ENCODE results near the gene CUBN.

CUBN gene

DNA sequence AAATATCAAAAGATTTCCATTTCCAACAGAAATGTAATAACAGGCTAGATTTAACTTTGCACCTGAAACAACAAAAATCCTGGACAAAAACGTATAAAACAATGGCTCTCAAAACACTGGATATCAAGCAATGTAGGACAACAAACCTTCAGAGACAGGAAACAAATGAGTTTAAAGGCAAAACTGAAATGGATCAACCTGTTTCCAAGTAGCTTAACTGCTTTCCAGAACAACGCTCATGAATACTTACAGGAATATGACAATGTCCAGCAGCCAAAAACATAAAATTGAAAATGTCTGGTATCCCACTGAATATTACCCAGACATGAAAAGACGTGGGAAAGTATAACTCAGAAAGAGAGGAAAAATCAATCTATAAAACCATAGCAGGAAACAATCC is 62.8 kb downstream of the CUBN start:
- no peak for DNase-seq

DNA sequence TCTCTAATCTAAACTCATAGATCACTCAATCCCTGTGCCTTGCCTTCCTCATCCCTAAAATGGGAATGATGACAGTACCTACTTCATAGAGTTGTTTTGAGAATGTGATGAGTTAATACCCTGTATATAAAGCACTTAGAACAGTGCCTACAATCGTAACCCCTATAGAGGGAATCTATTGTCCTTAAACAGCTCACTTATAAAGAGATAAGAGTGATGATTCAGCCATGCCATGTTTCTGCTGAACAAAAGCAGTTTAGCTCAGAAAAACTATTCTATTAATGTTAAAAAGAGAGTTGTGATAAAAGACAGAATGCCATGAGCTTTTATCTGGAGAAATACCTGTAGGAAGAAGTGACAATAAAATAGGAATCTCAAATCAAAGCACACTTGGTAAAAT is 63.6 kb downstream of the CUBN start:
- DNase-seq = no peak

DNA sequence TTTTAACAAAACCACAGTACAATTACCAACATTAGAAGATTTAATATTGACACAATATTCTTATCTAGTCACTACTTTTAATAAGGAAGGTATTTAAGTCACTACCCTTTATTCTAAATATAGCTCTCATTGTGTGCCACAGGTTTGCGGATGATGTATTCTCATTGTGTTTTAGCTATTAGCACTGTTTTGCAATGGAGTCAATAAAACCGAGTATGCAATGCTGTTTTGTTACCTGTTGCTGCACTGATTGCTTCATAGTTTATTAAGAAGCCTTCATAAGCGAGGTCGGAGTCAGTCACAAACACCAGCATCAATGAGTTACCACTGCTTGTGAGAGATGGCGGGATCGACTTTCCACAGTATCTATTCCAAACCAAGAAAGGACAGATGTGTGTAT is 64.3 kb downstream of the CUBN start:
- no peak for DNase-seq

DNA sequence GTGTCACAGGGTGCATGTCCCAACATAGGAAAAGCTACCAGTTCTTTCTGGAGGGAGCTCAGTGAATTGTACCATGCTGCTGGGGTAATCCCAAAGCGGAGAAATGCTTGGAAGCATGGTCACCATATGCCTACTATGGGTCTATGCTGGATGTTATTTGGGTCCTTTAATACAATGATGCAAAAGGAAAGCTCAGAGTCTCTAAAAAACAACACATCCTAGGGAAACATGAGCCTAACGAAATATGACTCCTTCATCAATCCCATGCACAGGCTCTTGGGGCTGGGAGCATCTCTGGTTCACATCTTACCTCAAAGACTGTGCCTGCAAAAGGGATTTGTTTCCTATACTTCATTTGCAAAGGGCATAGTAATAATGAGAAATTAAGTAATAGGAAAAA is 65.2 kb downstream of the CUBN start:
- DNase-seq = no peak

DNA sequence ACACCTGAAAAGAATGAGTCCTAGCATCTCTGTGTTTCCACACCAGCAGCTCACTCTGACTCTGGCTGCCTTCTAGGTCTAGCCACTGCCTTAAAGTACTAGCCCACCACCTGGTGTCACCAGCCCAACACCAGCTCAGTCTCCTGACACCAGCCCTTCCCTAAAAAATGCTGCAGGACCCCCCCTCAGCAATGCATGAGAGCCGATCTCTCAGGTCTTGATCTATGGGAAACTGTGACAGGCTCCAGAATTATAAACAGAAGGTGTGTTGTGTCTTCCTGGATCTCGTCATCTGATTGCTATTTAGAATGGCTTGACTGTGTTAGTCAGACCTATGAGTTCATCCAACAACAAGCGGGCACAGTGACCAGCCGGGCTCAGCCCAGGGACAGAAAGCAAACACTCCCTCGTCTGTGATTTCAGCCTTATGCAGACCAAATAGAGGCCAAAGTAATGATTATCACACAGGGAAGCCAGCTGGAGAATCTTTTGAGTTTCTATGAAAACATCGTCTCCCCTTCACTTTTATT is 66.6 kb downstream of the CUBN start:
- no peak for DNase-seq

DNA sequence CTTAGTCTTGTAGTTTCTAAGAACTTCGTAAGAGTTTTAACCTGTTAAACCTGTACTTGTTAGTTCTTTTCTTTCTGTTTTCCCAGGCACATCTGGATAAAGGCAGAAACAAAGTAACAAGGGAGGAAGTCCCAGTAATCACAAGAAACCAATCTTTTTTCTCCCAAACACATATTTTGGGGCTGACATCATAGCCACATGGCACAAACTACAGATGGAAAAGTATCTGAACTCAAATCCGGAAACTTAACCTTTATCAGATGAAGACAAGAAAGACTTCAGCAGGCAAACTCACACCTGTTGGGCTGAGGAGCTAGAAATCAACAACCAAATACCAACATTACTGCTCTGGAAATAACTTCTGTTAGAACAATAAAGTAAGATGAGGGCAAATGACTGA is 67.1 kb downstream of the CUBN start:
- no peak for DNase-seq

DNA sequence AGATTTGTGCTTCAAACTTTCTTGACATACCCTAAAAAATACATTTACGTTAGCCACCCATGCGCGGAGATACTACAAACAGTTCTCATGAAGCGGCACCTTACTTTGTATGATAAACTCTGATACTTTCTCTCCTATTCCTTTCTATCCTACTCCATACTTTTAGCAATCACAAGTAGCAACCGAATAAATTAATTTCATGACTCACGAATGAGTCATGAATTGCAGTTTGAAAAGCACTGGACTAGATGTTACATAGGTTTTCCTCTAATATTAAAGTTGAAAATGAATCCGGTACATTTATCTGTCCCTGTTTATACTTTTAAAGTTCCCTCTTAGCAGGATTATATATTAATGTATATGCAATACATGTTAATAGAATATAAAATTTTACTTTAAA is 67.6 kb downstream of the CUBN start:
- DNase-seq = no peak

DNA sequence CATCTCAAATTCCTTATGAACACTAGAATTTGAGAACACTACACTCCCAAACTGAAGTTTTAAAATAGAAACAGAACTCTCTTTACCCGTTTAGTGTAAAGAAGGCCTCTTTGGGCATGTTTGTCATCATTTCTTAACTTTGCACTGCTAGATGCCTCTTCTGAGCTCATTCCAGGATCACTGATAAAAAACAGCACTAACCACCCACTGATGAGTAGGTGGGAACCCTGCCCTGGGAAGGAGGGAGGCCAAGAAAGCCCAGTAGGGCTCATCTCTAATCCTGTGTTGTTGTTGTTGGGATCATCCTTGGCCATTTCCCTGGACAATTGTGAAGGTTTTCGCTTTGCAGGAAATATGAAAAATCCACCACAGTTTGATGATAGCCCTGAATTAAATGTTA is 68.2 kb downstream of the CUBN start:
- DNase-seq = no peak

DNA sequence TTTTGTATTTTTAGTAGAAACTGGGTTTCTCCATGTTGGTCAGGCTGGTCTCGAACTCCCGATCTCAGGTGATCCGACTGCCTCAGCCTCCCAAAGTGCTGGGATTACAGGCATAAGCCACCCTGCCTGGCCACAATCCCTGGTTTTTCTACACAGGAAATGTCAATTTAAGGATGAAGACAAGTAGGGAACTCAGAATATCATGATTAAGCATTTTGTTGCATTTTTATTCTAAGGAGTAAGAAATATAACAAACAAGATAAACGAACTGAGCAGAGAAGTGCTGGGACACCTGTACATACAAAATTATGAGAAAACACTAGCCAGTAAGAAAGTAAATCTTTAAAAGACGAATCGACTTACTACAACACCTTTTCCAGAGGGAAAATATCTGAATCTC is 69.3 kb downstream of the CUBN start:
- DNase-seq = no peak

DNA sequence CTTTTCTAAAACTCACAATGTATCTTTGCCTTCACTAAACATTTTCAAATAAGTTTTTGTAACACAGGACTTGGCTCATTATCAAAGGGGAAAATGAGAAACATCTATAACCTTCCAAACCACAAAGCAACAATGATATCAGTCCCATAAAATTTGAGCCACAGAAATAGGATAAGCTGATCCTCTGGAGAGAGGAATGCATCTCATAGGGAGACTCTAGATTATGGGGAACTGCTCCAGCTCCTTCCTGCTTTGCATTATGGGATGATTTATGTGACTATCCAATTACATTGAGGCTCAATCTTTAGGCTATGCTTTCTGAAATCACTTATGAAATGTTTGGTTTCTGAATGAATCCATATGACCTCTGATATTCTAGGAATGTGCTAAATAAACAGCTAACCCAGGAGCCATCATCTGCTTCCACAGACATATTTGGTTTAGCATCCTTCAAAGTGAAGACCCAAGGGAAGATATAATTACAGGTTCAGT is 70.4 kb downstream of the CUBN start:
- DNase-seq = no peak

DNA sequence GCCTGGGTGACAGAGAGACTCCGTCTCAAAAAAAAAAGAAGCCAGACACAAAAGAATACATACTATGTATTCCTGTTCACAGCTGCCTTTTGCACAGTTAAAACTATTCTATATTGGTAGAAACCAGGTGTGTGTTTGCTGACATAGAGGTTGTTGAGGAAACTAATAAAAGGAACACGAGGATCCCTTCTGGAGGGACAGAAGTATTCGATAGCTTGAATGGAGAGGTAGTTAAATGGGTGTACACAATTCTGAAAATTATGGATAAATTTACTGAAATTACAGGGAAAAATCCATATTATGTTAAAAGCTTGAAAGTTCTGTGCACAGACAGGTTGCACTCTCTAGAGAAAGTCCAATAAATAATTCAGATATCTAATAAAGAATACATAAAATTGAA is 71.5 kb downstream of the CUBN start:
- DNase-seq = no peak

DNA sequence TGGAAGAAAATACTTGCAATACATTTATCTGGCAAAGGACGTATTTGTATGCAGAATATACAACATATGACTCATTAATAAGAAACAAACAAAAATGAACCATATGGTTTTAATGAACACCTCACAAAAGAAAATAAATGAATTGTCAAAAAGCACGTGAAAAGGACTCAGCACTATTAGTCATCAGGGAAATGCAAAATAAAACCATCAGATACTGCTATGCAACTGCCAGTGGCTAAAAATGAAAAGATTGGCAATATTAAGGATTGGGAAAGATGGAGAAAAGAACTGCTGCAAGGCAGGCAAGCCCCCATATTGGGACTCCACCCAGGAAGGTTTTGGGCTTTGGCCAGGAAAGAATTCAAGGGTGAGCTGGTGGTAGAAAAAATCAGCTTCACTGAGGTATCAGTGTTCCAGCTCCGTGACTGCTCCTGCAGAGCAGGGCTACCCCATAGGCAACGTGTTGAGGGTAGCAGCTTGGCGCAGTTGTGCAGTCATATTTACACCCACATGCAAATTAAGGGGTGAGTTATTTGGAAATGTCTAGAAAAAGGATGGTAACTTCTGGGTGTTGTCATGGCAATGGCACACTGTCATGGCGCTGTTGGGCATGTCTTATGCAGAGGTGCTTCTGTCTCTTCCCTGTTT is 72.7 kb downstream of the CUBN start:
- DNase-seq = no peak

DNA sequence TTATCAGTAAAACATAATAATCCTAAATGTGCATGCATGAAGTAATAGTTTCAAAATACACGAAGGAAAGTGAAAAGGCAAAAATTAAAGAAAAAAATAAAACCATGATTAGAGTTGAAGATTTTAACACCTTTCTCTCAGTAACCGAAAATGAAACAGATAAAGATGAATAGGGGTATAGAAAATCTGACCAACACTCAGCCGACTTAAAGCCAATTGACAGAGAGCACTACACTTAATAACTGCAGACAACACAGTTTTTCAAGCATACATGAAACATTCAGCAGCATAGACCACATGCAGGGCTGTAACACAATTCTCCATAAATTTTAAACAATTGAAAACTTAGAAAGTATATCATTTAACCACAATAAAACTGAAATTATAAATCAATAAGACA is 76.1 kb downstream of the CUBN start:
- DNase-seq = no peak

DNA sequence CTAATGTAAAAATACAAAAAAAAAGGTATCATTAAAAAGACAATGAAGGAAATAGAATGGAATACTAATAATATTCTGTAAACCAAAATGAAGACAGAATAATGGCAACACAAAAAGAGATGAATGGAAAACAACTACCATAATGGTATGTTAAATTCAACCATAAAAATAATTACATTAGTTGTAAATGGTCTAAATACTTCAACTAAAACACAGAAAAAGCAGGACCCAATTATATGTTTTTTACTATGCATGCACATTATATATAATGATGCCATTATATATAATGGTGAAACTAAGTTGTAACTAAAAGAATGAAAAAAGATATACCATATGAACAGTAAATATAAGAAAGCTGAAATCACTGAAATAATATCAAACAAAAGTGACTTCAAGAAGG is 76.5 kb downstream of the CUBN start:
- DNase-seq = no peak

DNA sequence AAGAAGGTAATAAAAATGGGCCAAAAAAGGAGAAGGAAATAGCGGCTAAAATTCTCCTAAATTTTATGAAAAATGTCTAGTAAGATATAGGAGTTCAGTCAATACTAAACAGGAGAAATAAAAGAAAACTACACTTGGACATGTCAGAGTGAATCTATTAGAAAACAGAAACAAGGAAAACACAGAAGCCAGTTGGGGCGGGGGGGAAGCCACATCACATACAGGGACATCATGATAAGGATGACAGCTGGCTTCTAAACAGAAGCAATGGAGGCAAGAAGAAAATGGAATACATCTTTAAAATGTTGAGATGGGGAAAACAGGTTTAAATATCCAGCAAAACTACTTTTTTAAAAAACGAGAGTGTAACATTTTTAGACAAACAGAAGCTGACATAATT is 77.8 kb downstream of the CUBN start:
- no peak for DNase-seq

DNA sequence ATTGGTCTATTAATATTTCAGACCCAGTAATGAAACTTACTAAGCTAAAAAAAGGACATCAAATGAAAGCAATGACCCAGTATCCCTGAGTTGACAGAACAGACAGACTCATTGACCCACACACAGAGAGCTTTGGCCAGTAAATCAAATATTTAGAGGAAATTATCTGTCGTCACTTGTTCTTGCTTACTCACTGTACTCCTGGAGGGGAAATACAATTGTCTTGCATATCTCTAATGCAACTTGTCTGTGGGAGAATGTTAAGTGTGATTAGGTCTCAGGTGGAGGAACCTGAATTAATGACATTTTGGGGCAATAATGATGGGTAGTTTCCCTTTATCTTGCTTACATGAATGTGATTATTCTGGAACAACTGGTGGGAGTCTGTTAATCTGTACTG is 80.4 kb downstream of the CUBN start:
- no peak for DNase-seq

DNA sequence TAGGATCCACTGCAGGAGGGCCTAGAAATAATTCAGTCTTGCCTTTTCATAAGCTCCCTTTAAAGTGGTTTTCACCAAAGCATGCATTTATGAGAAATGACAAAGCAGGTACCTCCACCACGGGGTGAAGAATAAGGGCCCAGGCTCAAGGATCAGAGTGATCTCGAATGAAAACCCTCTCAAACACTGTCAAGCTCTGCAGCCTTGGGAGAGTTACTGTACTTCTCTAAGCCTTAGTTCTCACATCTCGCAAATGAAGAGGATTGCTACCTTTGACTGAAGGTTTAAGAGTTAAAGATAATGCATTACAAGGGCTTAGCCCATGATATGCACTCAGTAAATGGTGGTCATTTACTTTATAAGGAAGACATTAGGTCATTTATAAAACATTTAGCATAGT is 81.7 kb downstream of the CUBN start:
- no peak for DNase-seq

DNA sequence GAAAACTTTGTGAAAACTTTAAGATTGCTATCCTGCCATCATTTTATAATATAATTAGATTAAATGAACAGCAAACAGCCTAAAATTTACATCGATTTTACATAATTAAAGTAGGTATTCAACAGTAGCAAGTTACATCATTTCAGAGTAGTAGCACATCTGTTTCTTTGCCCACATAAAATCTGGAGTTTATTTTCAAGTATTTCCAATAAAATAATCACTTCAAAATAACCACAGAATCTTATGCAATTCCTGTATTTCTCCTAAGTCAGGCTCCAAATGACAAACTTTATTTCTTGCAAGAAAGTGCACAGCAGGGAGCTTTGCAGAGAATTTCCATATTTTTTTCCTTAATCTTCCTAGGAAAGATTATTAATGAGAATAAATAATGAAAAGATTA is 82.6 kb downstream of the CUBN start:
- no peak for DNase-seq

DNA sequence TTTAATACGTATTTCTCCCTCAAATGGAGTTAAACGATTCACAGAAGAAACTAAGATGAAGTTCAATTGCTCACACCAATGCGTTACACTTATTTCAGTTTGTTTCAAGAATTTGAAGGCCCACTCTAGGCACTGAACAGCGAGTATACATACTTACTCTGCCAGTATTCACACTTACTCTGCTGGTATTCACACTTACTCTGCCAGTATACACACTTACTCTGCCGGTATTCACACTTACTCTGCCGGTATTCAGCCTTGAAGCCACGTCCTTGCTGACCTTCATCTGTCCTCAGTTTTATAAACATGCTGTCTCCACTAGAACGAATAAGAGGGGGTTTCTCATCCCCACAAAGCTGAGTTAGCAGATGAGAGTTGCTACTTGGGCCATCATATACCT is 86.0 kb downstream of the CUBN start:
- no peak for DNase-seq

DNA sequence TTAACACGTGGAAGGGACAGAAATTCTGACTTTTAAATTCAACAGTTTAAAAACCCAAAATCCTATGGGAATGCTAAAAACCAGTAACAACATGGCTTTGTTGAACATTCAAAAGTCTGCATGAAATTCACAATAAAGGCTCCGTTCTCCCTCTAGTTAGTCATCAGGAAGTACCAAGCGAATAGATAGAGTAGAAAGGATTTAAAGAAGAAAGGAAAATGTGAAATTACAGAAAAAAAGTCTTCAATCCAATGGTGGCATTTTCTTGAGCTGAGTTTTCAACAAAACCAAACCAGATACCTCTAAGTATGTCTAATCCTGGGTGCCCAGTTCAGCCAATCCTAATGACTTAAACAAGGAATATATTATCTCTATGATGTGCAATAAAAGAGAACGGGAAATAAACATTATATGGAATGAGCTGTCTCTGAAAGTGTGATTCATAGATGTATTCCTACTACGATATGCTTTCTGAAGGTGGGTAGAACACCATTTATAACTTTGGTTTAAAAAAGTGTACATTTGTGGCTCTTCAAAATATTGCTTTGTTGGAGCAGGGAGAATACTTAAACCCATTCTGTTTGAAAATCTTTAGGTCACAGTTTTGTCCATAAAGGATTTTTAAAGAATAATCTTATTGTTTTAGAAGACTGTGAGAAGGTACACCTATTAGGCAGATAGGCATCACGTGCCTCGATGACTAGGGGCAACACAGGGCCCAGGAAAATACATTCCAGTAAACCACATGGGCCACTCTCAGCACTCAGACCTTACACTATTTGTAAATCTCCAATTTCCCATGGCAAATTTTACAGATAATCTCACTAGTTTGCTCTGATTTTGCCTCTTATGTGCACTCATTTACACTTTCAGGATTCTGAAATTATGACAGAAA is 87.7 kb downstream of the CUBN start:
- no peak for DNase-seq

DNA sequence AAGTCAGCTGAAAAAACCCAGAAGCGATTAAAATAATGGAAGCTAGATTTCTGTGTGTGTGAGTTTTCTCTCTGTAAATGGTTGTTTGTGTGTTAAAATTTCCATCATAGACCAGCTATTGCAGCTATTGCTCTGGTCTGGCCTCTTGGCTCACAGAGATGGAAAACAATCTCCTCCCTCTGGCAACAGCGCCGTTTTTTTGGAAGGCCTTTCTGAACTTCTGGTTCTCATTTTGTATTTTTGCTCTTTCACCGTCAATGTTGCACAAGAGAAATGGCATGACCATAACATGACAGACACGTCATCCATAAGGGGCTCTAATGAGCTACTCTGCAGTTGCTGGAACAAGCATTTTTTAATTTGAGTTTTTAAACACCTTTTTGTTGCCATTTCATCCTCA is 91.0 kb downstream of the CUBN start:
- no peak for DNase-seq

DNA sequence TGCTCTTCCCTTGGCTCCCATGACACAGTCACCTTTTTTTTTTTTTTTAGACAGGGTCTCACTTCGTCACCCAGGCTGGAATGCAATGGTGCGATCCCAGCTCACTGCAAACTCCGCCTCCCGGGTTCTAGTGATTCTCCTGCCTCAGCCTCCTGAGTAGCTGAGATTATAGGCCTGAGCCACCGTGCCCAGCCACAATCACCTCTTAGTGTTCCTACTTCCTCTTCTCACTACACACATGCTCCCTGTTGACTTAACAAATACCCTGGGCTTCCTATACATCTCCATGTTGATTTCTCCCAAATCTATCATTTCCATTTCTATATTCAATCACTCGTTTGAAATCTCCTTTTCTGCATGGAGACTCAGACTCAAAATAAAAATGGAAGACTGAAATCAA is 91.7 kb downstream of the CUBN start:
- no peak for DNase-seq

DNA sequence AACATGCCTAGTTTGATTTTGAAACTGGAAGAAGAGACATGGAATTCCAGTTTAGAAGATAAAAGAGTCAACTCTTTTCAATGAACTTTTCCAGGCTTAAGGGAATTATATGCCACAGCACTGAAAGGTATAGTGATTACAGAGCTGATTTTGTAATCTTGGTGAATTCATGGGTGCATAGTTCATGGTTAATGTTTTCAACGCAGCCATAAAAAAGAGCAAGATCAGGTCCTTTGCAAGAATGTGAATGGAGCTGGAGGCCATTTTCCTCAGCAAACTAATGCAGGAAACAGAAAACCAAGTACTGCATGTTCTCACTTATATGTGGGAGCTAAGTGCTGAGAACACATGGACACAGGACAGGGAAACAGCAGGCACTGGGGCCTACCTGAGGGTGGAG is 94.2 kb downstream of the CUBN start:
- no peak for DNase-seq

DNA sequence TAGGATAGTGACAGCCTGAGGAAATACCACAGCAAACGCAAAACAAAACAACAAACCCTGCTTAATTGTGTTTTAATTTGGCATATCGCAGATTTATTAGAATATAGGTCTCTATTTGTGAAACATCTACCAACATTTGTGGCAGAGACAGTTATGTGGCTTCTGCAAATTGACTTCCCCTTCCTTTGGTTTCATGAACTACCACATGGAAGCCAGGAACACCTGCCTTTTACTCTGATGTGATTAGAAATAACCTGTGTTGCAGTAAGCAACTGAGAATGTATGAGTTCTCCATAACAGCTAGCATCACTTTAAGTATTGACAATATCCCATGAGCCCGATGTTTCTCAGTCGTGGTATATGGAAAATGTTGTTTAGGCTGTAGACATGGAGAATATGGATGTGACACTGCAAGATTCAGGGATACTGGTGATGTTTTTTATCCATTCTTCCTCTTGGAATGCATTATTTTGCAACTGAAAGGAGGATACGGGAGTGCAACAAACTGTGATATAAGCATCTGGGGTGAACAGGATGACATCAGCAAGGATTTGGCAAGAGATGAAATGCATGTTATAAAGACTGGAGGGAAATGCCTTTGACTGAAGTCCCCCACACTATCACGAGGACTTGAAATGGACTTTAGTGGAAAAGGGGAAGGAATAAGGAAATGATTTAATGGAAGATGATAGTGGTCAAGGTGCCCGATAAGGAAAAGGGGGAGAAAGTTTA is 95.9 kb downstream of the CUBN start:
- no peak for DNase-seq

All from activated gamma-delta T cell (primary cell).